Anterior cingulate cortex (tissue), 58 donors: Measurements from ENCODE around the gene HID1.

Experiments
- DNase-seq, 58 donors: peaks; one replicate each; lab custom pipeline; 2025; lab: John Stamatoyannopoulos, UW

The HID1 gene

GRCh38 chr17:74953134-74953687 lies 19.3 kb downstream of the HID1 start:
- DNase-seq: no peak

DNA sequence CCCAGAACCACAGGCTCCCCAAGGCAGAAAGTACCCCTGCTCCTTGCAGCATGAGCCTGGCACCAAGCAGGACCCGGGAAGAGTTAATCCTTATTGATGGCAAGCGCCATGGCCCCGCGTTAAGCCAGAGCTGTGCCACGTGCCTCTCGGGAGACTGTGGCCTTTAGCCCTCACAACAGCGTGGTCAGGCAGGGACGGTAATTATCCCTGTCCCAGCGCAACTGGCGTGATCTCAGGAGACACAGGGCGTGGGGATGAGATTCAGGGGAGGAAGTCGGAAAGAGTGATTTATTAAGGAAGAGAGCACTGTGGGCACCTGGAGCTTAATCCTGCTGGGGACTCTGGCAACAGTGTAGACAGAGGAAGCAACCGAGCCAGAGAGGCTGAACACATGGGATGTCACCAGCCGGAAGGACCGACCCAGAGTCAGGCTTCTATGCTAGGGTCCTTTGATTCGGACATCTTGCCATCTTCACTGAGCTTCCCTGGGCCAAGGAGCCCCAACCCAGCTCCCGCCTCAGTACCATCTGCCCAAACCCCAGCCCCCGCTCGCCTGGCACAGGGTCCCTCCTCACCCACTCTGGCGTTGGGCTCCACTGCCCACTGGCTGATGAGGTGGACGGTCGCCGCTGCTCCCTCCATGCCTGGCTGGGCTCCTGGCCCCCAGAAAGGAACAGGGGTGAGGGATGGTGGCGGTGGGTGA lies 20.0 kb downstream of the HID1 start:
- DNase-seq: no peak

DNA sequence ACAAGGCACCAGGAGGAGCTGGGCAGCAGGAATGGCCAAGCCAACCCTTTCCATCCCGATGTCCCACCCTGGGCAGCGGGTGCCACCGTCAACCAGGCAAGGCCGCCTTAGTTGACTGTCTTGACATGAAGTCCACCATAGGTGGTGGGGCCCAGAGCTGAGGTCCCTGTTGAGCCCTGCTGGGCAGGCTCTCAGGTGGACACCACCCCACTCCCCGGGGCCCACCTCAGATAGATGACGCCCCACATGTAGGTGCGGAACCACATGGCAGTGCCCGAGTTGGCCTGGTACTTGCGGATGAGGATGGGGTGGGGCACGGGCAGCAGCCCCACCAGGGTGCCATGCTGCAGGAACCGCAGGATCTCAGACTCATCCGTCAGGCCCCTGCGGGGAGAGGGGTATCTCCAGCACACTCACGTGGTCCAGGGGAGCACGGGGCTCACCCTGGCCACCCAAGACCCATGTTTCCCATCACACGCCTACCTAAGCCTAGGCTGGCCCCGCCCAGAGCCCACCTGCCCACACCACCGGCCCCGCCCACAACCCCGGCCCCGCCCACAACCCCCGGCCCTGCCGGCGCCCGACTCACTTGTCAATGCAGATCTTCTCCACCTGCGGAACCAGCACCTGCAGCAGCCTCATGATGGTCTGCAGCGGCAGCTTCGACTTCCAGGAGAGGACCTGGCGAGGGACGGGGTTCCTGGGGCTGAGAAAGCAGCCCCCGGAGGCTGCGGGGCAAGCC lies 20.7 kb downstream of the HID1 start:
- DNase-seq: no peak

GRCh38 chr17:74951065-74951464 lies 21.5 kb downstream of the HID1 start:
- DNase-seq: no peak

DNA sequence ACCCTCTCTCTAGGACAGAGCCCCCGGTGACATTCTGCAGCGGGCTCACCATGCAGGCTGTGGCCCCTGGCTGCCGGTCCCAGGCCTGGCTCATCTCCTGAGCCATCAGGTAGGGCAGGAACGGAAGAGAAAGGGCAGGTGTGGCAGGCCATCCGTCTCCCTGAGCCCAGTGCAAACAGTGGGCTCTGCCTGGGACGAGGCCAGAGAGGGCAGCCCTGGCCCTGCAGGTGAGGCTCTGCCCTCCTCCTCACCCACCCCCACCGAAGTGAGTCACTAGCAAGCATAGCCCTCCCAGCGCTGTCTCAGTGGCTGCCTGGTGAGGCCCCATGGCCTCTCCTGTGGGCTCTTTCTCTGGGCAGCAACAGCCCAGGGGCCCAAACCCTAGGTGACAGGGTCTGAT lies 22.4 kb downstream of the HID1 start:
- no peak for DNase-seq

DNA sequence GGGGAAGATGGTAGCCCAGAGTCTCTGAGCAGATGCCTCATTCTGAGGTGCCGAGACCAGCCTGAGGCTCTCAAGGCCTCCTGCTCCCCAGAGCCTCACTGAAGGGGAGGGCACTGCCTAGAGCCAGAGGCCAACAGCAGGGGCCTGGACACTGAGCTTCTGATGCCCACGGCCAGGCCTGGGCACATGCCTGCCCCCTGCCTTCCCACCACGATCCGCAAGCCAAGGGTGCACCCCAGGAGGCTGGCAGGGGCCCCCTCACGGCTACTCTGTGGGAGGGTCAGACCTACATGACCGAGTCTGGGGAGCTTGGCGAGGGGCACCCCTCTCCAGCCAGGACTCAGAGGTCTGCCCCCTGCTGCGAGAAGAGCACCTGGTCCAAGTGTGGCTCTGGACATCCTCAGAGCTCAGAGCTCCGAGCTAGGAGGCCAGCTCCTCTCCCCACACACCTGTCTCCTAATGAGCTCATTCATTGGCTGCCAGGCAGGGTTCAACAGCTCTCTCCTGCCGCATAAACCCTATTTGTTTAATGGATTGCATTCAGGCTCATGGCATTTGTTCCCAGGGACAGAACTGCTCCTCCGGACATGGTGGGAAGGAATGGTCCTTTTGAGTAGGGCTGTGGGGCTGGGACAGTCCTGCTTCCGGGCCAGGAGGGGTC lies 23.0 kb downstream of the HID1 start:
- no peak for DNase-seq

DNA sequence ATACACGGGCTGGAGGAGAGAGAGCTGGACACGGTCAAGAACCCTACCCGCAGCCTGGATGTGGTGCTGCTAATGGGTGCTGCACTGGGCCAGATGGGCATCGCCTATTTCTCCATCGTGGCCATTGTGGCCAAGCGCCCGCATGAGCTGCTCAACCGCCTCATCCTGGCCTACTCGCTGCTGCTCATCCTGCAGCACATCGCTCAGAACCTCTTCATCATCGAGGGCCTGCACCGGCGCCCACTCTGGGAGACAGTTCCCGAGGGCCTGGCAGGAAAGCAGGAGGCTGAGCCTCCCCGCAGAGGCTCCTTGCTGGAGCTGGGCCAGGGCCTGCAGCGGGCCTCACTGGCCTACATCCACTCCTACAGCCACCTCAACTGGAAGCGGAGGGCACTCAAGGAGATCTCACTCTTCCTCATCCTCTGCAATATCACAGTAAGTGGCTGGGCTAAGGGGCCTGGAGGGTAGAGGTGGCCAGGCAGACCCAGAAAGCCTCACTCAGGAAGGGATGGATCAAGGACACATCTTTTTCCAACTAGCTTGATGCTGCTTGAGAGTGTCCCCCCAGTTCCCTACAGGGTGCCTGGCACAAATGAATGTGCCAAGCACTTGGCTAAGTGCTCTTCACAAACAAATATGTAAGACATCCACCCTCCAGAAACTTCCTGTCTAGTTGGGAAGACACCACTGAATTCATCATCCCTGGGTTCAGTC lies 25.4 kb downstream of the HID1 start:
- no peak for DNase-seq

GRCh38 chr17:74946641-74947040 lies 25.9 kb downstream of the HID1 start:
- DNase-seq: no peak

GRCh38 chr17:74945543-74945942 lies 27.0 kb downstream of the HID1 start:
- no peak for DNase-seq

DNA sequence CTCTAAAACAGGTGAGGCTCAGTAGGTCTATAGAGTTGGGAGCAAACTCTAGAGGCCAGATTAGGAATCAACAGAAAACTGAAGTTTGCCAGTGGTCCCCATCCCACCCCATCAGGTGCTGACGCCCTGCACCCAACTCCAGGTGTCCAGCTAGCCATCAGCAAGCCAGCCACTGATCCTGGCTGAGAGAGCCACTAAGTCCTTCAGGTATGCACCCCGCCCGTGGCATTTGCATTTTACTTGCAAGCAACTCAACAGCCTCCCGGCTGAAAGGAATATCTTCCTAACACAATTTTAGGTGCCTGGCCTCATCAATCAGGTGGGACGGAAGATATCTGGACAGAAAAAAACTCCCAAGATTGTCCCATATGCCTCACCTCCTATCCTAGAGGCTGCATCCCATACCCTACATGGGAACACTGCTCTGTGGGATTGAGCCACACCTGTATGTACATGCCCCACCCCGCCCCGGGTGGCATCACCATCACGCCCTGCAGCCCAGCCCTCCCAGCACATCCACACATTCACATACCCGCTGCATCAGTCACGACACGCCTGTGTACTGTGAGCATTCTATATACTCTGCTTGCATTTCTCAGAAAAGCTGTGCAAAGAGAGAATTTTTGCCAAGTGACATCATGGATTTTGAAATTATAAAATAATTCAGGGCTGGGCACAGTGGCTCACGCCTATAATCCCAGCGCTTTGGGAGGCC lies 28.6 kb downstream of the HID1 start:
- DNase-seq: no peak

GRCh38 chr17:74941128-74941725 lies 31.3 kb downstream of the HID1 start:
- no peak for DNase-seq

- no peak for DNase-seq
These were observed 33.0 kb downstream of the HID1 start for GRCh38 chr17:74939534-74939933.

DNA sequence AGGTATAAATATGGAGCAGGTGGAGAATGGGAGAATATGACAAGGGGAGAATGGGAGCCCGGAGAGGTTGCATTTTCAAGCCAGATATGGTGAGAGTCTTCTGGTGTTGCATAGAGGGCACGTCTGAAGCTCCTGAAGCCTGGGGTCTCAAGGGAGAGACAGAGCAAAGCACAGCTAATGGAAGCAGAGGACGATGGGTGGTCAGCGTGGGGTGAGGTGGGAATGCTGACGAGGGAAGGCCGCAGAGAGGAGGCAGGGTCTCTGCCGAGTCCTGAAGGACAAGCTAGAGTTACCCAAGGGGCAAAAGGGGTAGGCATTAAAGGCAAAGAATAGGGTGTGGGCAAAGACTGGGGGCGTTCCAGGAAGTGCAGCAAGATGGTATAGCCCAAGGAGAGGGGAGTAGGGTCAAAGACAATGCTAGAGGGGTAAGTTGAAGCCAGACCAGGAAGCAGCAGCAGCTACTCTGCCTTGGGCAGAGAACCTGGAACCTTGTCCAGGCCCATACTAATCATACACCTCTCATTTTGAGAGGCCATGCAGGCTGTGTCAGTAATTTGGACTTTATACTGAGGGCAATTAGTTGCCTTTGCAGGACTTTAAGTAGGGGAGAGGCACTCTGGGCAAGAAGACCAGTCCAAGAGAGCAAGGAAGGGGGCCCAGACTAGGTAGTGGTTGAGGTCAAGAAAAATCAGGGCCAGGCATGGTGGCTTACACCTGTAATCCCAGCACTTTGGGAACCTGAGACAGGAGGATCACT lies 34.2 kb downstream of the HID1 start:
- DNase-seq: no peak

DNA sequence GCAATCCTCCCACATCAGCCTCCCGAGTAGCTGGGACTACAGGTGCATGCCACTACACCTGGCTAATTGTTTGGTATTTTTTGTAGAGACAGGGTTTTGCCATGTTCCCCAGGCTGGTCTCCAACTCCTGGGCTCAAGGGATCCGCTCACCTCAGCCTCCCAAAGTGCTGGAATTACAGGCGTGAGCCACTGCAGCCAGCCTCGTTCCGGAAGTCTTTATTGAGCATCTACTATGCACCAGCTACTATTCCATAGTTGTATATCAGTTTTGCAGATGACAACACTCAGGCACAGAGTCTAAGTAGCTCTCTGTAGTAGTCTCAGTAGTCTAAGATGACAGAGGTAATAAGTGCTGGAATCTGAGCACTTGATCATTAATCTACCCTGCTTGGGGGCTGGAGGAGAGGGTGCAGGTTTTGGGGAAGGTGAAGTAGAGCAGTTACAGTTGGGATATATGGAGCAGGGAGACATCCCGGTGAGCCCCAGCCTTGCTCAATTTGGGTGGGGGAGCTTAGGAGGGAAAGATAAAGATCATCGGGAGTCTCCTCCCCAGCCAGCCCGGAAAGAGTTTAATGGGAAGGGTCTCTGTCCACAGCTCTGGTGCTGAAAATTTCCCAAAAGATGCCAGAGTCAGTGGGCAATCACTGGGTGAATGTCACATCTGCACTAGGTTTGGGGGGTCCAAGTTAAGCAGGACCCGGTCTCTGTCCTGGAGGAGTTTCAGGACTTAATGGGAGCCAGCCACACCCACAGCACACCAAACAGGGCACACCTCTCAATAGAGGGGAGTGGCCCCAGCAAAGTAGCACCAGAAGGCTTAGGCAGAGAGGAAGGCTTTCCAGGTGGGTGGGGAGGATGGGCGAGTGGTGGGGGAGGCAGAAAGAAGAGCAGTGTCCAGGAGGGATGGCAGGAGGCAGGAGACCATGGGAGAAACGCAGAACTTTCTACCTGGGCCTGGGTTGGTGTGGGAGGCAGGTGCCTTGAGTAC lies 35.2 kb downstream of the HID1 start:
- no peak for DNase-seq

- no peak for DNase-seq
These were observed 36.1 kb downstream of the HID1 start for GRCh38 chr17:74936470-74936799.

DNA sequence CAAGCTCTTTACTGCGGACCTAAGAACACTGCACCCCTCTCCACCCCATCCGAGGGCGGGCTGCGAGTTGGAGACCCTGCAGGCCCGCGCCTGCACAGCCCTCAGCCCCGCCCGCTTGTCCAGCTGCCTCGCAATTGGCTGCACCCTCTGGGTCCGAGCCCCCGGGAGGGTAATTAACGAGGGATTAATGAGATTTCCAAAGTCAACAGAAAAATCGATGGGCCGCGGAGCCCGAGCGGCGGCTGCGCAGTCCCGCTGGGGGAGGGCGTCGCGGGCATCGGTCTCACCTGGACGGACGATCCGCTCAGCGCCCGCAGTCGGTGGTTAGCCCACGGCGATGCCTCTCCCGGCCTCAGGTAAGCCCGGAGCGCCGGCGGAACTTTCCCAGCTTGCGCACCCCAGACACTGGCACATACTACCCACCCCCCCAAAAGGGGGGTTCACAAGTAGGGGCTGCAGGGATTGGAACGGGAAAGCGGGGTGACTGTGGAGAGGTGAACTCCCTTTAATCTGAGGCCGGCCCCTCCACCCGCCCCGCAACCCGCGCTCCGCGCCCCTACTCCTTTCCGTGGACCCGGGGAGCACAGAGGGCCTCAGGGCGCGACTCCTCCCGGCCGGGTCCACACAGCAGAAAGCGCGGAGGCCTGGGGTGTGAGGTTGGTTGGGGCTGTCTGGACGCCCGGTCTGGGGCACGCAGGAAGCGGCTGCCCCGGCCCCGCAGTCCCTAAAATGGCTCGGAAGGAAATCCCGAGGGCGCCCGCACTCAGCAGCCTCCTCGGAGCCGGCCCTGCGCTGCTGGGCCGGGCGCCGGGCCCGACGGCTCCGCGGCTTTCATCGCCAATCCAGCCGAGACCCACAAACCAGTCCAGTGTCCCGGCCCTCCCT lies 36.7 kb downstream of the HID1 start, which contains the start of gene OTOP3:
OTOP3 (plus strand) TSS at position 314 of the 885 bp plus-strand sequence; CDS start at position 338, 24 bp downstream.
- DNase-seq: no peak

GRCh38 chr17:74935048-74935447 lies 37.5 kb downstream of the HID1 start:
- DNase-seq: no peak
